ENCODE measurements around the gene OR9G4.

The OR9G4 gene

DNA sequence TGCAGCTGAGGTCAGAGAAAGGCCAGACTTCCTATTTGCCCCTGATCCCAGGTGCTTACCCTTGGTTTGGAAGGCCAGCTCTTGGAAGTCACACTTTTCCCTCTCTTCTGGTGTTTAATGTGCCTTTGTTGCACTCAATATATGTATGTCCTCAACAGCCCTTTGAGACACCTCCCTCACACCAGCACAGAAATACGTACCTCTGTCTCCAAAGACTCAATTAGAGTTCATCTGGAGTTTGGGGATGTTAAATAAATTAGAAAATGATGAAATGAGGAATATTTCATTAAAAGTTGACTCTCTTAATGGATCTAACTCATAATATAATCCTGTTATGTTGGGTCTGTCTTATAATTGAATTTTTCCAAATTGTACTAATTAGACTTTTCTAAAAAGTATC, at the start of gene OR9G4:
Gene OR9G4 (minus strand): TSS at position 101 of the 400 bp plus-strand sequence. CDS start 4,931 bp downstream, outside the sequence.
- TF ChIP-seq, protein P1, sequence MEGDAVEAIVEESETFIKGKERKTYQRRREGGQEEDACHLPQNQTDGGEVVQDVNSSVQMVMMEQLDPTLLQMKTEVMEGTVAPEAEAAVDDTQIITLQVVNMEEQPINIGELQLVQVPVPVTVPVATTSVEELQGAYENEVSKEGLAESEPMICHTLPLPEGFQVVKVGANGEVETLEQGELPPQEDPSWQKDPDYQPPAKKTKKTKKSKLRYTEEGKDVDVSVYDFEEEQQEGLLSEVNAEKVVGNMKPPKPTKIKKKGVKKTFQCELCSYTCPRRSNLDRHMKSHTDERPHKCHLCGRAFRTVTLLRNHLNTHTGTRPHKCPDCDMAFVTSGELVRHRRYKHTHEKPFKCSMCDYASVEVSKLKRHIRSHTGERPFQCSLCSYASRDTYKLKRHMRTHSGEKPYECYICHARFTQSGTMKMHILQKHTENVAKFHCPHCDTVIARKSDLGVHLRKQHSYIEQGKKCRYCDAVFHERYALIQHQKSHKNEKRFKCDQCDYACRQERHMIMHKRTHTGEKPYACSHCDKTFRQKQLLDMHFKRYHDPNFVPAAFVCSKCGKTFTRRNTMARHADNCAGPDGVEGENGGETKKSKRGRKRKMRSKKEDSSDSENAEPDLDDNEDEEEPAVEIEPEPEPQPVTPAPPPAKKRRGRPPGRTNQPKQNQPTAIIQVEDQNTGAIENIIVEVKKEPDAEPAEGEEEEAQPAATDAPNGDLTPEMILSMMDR (IDR thresholded peaks at IDR 0.05; ENCODE audit: extremely low read depth, missing control alignments) = no peak
- no peak for DNase-seq (ENCODE audit: low spot score)

DNA sequence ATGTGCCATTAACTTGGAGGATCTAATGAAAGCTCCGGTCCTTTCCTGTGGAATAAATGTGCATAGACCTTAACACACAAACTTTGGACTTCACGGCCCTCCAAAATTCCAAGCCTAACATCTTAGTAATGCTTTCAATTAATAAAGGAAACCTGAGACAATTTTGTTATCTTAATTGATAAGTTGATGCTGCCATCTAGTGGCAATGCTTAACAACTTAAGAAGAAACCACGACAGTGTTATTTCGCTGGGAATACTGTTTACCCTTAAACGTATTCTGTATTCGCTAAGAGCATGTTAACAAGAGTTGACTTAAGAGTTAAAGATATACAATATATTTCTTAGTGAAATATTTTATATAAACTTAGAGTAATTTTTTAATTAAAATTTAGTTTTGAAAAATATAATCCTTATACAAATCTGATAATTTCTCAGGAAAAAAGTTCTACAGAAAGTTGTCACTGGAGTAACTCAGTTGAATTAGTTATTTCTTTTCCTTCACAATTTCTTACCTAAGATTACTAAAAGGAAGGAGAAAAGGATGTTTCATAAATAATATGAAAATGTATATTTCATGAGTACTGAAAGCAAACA, 35.0 kb upstream of the OR9G4 start:
- peak; percentile 17 for DNase-seq (ENCODE audit: low spot score)
- TF ChIP-seq, protein P1 (IDR thresholded peaks at IDR 0.05; ENCODE audit: extremely low read depth, missing control alignments) = peak; percentile 20

DNA sequence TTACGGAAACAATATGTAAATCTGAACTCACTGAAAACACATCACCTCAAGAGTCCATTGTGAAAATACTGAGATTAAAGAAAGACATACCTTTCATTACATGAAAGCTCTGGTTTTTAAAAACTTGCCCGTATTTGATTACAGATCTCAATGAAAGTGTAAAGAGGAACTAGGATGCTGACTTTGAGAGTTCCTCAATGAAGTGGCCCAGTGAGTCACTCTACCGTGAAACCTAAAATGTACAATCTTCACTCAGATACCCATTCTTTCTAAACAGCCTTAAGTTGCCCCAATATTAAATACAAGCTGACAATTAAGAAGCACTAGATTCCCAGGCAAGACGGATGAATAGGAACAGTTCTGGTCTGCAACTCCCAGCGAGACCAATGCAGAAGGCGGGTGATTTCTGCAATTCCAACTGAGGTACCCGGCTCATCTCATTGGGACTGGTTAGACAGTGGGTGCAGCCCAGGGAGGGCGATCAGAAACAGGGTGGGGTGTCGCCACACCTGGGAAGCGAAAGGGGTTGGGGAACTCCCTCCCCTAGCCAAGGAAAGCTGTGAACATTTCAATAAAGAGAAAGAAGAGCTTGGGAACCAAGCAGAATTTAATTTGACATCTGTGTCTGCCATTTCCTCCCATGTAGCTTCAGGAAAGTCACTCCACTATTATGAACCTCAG, 33.8 kb upstream of the OR9G4 start:
- TF ChIP-seq, protein P1 (IDR thresholded peaks at IDR 0.05; ENCODE audit: extremely low read depth, missing control alignments) = no peak
- peak; percentile 10 for DNase-seq (ENCODE audit: low spot score)

DNA sequence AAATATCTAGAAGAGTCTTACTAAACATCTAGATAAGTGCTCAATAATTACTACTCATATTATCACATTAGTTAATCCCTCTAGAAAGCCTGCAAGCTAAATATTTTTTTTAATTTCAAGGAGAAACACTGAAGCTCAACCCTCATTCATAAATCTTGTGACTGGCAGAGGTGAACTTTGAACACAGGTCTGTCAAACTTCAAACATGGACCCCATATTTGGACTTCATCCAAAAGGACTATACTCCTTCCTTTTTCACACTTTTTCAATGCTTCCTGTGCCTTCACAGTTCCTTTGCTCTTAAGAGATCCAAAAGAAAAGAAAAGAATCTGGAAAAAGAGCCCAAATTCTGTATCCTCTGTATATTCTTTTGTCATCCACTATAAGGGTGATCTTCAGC, 28.3 kb upstream of the OR9G4 start:
- TF ChIP-seq, protein P1 (IDR thresholded peaks at IDR 0.05; ENCODE audit: extremely low read depth, missing control alignments) = no peak
- no peak for DNase-seq (ENCODE audit: low spot score)

DNA sequence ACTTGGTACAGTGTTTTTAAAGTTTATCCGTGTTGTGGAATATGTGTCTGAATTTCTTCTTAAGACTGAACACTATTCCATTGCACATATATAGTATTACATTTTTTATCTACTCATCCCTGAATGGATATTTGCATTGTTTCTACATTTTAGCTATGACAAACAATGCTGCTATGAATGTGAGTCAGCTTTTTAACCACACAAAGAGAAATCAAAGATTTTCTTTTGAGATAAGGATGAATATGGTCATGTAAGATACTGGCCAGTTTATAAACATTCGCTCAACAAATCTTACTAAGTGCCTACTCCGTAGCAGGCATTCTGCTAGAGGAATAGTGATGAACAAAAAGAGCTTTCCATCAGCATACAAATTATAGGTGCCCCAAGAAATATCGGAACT, 16.5 kb upstream of the OR9G4 start:
- no peak for DNase-seq (ENCODE audit: low spot score)
- TF ChIP-seq, protein P1 (IDR thresholded peaks at IDR 0.05; ENCODE audit: extremely low read depth, missing control alignments) = no peak

DNA sequence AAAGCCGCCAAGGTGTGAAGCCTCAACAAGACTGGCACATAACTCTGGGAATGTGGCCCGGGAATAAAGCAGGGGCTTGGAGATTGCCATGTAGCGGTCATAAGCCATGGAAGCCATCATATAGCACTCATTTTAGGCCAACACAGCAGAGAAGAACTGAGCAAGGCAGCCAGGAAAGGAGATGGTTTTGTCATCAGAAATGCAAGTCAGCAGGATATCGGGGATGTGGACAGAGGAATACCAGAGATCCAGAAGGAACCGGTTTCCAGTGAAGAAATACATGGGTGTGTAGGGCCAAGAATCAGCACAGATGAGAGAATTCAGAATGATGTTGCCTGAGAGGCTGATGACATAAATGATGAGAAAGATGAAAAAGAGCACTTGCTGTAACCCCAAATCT, 3.0 kb upstream of the OR9G4 start:
- DNase-seq (ENCODE audit: low spot score) = no peak
- TF ChIP-seq, protein P1 (IDR thresholded peaks at IDR 0.05; ENCODE audit: extremely low read depth, missing control alignments) = no peak

DNA sequence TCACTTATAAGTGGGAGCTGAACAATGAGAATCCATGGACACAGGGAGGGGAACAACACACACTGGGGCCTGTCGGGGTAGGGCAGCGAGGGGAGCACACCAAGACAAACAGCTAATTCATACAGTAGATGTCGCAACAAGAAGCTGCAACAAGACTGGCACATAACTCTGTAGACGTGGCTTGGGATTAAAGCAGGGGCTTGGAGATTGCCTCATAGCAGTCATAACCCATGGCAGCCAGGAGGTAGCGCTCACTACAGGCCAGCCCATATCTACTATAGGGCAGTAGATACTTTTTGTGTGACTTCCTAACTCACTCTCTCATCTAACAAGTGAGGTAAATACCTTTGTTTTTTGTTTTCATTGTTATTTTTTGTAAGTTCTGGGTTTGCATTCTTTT, 1.7 kb upstream of the OR9G4 start:
- TF ChIP-seq, protein P1 (IDR thresholded peaks at IDR 0.05; ENCODE audit: extremely low read depth, missing control alignments) = no peak
- no peak for DNase-seq (ENCODE audit: low spot score)

Measured in GM20000 (cell line).